T-helper 2 cell treated with Interferon-gamma antibody and Interleukin-4, amounts not matched to agents 5 μg/mL and 100 μg/mL, for 36 hours (primary cell): ENCODE measurements around the gene SLC35G1.

Source experiments
- DNase-seq: peaks from one replicate; pipeline ENCODE4 v3.0.0; 2021; ENCODE audit warnings: low spot score
- H3K27ac Mint-ChIP-seq: one replicate; pipeline ENCODE4 v1.8.0; 2021; ENCODE audit warnings: mild to moderate bottlenecking, mixed read lengths
- H3K27me3 Mint-ChIP-seq: one replicate; pipeline ENCODE4 v1.8.0; 2021; ENCODE audit warnings: low read depth, mixed read lengths
- H3K36me3 Mint-ChIP-seq: one replicate; pipeline ENCODE4 v1.8.0; 2021; ENCODE audit warnings: low read depth, mixed read lengths
- H3K4me1 Mint-ChIP-seq: one replicate; pipeline ENCODE4 v1.8.0; 2021; ENCODE audit warnings: low read depth, mixed read lengths
- H3K4me3 Mint-ChIP-seq: one replicate; pipeline ENCODE4 v1.8.0; 2022; ENCODE audit warnings: mild to moderate bottlenecking, moderate library complexity, mixed read lengths
- H3K9me3 Mint-ChIP-seq: one replicate; pipeline ENCODE4 v1.8.0; 2021; ENCODE audit warnings: mixed read lengths

SLC35G1 gene

DNA sequence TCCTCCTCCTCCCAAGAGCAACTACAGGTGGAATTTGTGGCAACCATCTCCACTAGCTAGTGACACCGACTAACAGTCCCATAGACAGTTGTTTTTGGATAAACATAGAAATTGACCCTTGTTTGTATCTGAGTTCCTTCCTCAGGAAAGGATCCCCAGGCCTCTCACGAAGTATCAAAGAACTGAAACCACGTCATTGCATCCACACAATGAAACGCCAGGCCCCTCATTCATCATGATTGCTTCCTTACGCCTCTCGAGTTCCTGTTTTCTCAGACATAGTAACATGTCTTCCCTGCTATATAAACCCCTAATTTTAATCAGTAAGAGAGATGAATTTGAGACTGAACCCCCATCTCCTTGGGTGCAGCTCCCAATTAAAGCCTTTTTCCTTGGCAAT is 18.1 kb downstream of the SLC35G1 start:
- Mint-ChIP-seq H3K9me3 (no peaks in the 10 kb centered on the region), H3K27ac (no peak overlapping the region), H3K36me3 (peaks cover 11% of the 10 kb centered on the region), H3K4me1 (peaks cover 4% of the 10 kb centered on the region), H3K27me3 (no peaks in the 10 kb centered on the region), H3K4me3 (no peak overlapping the region)
- no peak for DNase-seq

DNA sequence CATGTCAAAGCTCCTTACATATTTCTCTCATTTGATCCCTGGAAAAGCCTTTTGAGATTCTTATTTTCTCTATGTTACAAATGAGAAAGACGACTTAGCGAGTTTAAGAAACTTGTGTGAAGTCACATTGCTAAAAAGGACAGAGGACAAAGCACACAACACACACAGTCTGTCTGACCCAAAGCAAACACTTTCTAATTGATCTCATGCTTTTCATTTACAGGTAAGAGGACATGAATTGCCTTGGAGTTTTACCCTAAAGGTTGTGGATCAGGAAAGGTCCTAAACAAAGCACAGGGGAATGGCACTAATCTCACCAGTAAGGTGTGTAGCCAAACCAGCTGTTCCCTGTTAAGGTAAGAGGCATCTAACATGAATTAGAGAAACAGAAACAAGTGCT is 18.7 kb downstream of the SLC35G1 start:
- Mint-ChIP-seq H3K9me3 (no peaks in the 10 kb centered on the region), H3K4me1 (no peaks in the 10 kb centered on the region), H3K36me3 (peaks cover 6% of the 10 kb centered on the region), H3K27ac (no peak overlapping the region), H3K27me3 (no peaks in the 10 kb centered on the region), H3K4me3 (no peak overlapping the region)
- no peak for DNase-seq

DNA sequence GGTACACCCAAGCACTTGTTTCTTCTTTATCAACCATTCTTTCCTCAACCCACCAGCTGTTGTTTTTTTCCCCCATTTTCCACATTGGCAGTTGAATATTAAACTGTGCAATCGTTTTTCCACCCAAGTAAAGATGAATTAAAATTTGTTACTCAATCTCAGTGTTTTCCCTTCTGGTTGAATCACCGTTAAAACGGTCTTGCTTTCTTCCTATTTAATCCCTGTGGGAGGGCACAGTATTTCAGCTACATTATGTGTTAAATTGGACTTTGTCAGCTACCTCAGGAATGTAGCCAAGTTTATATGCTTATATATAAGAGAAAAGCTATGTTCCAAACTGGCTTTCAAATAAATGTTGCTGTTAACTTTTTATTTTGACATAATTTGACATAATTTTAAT is 19.9 kb downstream of the SLC35G1 start:
- DNase-seq = no peak
- no peak overlapping the region for H3K4me3 Mint-ChIP-seq
- H3K27ac Mint-ChIP-seq = no peak overlapping the region
- no peaks in the 10 kb centered on the region for H3K9me3 Mint-ChIP-seq
- no peaks in the 10 kb centered on the region for H3K36me3 Mint-ChIP-seq
- H3K27me3 Mint-ChIP-seq = no peaks in the 10 kb centered on the region
- H3K4me1 Mint-ChIP-seq = no peaks in the 10 kb centered on the region

DNA sequence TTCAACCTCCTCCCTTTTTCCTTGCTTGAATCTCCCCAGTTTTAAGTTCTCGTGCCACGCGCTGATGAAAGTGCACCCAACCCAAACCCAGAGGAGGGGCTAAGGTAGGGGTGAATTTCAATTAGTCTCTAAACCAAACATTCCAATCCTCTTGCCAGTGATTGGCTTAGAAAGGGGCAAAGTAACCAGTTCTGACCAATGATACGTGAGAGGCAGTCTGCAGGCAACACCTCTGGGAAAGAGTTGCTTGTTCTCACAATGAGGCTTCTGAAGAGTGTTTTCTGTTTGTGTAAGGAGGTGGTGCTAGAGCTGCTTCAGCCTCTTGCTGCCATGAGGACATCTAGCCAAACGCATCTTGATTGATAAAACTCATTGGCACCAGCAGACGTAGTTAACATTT is 21.8 kb downstream of the SLC35G1 start:
- Mint-ChIP-seq H3K27me3 (no peaks in the 10 kb centered on the region), H3K27ac (no peak overlapping the region), H3K36me3 (no peaks in the 10 kb centered on the region), H3K9me3 (no peaks in the 10 kb centered on the region), H3K4me3 (no peak overlapping the region), H3K4me1 (no peaks in the 10 kb centered on the region)
- DNase-seq = no peak

DNA sequence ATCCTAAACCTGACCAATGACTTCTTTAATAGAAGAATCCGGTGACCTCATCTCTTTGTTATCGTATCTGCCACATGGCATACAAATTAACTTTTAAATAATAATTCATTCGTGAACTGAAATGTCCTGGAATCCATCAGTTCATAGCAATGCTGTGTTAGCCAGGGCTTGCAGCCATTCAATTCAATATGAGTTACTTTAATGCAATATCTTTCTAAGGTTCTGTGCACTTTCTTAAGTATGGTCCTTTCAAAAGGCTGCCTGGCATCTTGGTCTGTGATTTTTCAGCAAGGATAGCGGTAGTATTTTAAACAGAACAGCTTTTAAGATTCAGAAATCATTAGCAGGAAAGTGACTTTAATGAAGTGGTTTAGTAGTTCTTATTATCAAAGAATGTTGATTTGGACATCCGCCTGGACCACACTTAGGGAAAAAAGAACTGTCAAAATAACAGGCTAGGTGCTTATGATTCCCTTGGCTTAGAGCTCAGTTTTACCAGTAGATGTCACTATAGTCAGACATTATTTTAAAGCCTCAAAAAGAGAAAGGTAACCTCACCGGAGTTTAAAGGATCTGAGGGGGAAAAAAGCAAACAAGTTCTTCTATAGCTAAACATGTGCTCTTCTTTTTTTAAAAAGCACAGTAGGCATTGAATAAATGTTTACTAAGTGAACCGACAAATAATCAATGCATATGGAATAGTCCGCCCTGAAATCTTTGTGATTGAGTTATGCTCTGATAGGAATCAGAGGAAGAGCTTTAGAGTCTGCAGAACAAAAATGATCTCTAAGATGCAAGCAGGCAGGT is 22.7 kb downstream of the SLC35G1 start:
- Mint-ChIP-seq H3K4me3 (no peak overlapping the region), H3K36me3 (no peaks in the 10 kb centered on the region), H3K27me3 (no peaks in the 10 kb centered on the region), H3K27ac (no peak overlapping the region), H3K4me1 (no peaks in the 10 kb centered on the region), H3K9me3 (no peaks in the 10 kb centered on the region)
- no peak for DNase-seq

DNA sequence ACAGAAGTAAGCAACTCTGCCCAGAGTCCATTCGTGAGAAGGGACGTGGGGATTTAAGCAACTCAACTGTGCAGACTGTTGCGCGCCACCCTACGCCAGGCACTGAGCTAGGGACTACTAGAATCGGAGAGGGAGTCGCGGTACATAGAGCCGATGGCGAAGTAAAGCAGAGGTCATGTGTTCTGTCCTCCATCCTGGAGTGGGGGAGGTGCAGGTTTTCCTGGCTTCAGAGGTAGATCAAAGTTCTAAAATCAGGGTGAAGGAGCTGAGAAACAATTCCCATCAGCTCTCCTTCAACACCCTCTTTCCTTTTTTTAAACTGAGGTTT is 23.2 kb downstream of the SLC35G1 start:
- Mint-ChIP-seq H3K4me1 (no peaks in the 10 kb centered on the region), H3K4me3 (no peak overlapping the region), H3K27me3 (no peaks in the 10 kb centered on the region), H3K36me3 (no peaks in the 10 kb centered on the region), H3K9me3 (no peaks in the 10 kb centered on the region), H3K27ac (no peak overlapping the region)
- DNase-seq = no peak

DNA sequence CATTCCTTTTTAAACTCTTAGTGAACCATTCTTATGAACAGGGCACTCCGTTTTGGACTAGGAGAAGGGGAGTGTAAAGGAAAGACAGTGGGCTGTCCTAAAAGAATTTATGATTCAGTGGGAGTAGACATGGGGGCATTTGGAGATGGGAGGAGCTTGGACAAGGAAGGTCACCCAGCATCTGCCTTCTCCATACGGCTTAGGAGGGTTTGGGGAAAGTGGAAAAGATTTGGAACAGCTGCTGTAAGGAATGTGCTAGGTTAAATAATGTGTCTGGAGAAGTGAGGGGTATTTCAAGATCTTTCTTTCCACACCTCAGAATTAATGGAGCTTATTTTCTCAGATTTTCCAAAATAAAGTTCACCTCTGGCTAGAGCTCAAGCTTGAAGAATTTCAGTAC is 24.0 kb downstream of the SLC35G1 start:
- no peak overlapping the region for H3K4me3 Mint-ChIP-seq
- no peak overlapping the region for H3K27ac Mint-ChIP-seq
- H3K27me3 Mint-ChIP-seq = no peaks in the 10 kb centered on the region
- H3K4me1 Mint-ChIP-seq = no peaks in the 10 kb centered on the region
- no peak for DNase-seq
- no peaks in the 10 kb centered on the region for H3K9me3 Mint-ChIP-seq
- no peaks in the 10 kb centered on the region for H3K36me3 Mint-ChIP-seq

DNA sequence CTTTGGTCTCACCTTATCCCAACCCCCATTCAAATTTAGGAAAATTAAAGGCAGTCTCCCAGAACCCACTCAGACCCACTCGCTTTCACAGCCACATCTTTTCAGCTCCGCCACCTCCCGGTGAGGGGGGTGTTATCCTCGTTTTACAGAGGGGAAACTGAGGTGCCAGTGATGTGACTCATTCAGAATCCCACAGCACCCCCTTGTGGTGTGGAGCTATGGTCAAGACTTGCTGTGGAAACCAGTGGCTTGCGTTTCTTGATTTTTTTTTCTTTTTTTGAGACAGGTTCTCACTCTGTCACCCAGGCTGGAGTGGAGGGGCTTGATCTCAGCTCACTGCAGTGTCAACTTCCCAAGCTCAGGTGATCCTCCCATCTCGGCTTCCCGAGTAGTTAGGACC is 27.6 kb downstream of the SLC35G1 start:
- Mint-ChIP-seq H3K36me3 (no peaks in the 10 kb centered on the region), H3K4me1 (no peaks in the 10 kb centered on the region), H3K9me3 (no peaks in the 10 kb centered on the region), H3K27me3 (no peaks in the 10 kb centered on the region), H3K4me3 (no peak overlapping the region), H3K27ac (no peak overlapping the region)
- DNase-seq = no peak

DNA sequence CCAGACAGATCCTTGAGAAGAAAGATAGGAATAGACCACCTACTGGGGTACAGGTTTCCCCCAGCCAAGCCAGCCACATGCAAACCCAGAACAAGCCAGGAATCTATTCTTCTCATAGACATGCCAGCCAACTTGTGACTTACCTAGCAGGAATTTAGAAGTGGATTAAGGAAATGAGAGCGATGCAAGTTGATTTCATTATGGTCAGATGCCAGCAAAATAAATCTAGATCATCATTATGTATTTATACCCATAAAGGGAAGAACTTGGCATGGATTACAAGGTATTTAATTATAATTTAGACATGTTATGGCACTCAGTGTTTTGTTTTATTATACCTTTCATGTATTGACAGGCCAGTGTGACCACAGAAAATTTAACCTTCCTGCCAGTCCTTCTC is 32.8 kb downstream of the SLC35G1 start:
- Mint-ChIP-seq H3K27ac (no peak overlapping the region), H3K9me3 (peaks cover 5% of the 10 kb centered on the region), H3K4me1 (no peaks in the 10 kb centered on the region), H3K4me3 (no peak overlapping the region), H3K27me3 (no peaks in the 10 kb centered on the region), H3K36me3 (no peaks in the 10 kb centered on the region)
- DNase-seq = no peak

DNA sequence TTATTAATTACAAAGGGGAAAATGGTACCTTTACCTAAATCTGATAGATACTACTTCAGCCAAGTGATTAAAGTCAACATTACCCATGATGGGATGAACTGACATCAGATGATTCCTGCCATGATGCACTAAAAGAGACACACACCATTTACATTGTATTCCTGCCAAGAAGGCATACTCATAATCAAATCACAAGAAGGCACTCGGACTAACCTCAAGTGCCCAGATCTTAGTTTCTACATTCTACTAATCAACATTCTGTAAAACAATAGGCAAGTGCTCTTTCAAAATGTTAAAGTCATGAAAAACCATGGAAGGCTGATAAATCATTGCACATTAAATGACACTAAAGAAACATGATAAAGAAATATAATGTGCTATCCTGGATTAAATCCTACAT is 44.4 kb downstream of the SLC35G1 start:
- no peak for DNase-seq
- Mint-ChIP-seq H3K27ac (no peak overlapping the region), H3K4me3 (no peak overlapping the region), H3K36me3 (no peaks in the 10 kb centered on the region), H3K27me3 (no peaks in the 10 kb centered on the region), H3K9me3 (no peaks in the 10 kb centered on the region), H3K4me1 (no peaks in the 10 kb centered on the region)

DNA sequence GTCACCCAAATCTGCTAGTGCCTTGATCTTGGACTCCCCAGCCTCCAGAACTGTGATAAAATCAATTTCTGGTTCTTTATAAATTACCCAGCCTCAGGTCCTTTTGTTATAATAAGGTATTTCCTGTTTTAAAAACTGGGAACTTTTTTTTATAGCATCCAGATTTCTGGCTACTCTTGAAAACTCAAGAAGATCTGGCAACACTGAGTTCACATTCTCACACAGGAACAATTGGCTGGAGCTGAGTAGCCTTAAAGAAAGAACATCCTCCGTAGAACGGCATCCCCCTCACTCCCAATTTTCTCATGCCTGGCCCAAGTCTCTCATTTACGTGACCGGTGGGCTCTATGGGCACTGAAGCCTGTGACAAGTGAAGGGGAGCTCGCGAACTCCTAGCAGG is 47.1 kb downstream of the SLC35G1 start:
- no peaks in the 10 kb centered on the region for H3K9me3 Mint-ChIP-seq

DNA sequence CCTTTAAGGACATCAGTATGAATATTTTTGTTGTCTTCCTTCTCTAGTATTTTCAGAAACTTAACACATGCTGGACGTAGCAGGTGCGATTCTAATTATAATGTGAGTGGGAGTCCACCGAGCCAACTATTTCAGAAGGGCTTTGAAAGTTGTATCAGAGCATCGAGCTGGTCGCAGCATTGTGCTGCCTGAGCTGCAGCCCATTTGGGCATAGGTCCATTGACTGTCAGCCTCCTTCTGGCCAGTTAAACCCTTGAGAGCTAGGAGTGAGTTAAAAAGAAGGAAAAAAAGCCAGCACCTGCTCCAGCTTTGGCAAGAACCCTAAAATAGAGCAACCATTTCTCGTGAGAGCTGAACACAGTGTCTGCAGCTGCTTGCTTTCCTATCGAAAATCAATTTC is 47.8 kb downstream of the SLC35G1 start:
- Mint-ChIP-seq H3K27me3 (no peaks in the 10 kb centered on the region), H3K36me3 (no peaks in the 10 kb centered on the region), H3K4me3 (no peak overlapping the region), H3K9me3 (no peaks in the 10 kb centered on the region), H3K27ac (no peak overlapping the region), H3K4me1 (no peaks in the 10 kb centered on the region)
- DNase-seq = no peak

More for the DNA sequence above, 47.1 kb downstream of the SLC35G1 start:
- Mint-ChIP-seq H3K4me3 (no peak overlapping the region), H3K4me1 (no peaks in the 10 kb centered on the region), H3K27ac (no peak overlapping the region), H3K27me3 (no peaks in the 10 kb centered on the region), H3K36me3 (no peaks in the 10 kb centered on the region)
- no peak for DNase-seq

DNA sequence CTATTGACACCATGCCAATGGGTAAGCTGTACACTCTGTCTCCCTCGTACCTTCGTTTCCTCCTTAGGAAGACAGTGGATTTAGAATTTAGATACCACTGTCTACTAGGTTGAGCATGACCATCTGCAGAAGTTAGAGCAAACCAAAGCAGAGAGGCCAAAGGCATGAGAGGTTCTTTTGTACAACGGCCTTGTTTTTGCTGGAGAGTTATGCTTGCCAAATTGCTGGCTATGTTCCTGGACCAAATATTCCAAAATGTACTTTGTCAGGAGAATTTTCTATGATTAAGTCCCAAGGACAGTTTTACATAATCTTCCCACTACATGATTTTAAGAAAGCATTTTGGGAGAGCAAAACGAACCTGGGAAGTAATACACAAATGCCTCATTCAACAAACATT is 52.0 kb downstream of the SLC35G1 start:
- Mint-ChIP-seq H3K9me3 (no peaks in the 10 kb centered on the region), H3K4me1 (no peaks in the 10 kb centered on the region), H3K27me3 (no peaks in the 10 kb centered on the region), H3K4me3 (no peak overlapping the region), H3K36me3 (no peaks in the 10 kb centered on the region), H3K27ac (no peak overlapping the region)
- DNase-seq = no peak

DNA sequence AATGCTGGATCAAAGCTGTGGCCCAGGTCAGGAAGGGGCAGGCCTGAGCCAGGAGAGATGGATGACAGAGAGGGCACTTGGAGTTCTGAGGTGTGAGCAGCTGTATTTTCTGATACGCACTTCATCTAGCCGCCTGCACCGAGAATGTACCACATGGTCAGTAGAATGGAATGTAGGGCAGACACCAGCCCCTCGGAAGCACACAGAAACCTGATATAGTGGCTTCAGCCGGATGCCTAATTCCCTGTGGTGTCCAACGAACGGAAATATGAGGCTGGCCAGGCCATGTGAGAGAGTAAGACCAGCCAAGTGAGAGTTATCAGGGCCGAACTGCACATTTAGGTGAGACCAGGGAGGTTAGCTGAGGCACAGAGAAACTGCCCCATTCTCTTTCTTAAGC is 53.3 kb downstream of the SLC35G1 start:
- no peaks in the 10 kb centered on the region for H3K36me3 Mint-ChIP-seq
- no peak for DNase-seq
- H3K4me1 Mint-ChIP-seq = no peaks in the 10 kb centered on the region
- H3K27ac Mint-ChIP-seq = no peak overlapping the region
- H3K4me3 Mint-ChIP-seq = no peak overlapping the region
- H3K27me3 Mint-ChIP-seq = no peaks in the 10 kb centered on the region
- no peaks in the 10 kb centered on the region for H3K9me3 Mint-ChIP-seq

DNA sequence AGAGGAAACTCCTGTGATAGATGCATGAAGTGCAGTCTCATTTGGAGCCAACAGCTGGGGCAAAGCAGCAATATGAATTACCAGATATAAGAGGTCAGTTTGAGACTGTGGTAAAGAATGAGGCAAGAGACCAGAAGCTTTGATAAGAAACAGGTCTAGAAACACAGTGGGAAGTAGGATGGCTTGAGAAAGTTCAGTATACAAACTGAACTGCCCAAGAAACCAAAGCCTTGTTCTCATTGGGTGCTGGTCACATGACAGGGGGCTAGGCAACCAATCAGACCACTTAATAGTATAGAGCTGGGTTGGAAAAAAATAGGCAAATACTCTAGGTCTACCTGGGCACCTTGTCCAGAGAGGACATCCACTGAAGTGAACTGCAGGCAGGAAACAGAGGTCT is 53.7 kb downstream of the SLC35G1 start:
- H3K4me1 Mint-ChIP-seq = no peaks in the 10 kb centered on the region
- no peak overlapping the region for H3K27ac Mint-ChIP-seq
- no peaks in the 10 kb centered on the region for H3K27me3 Mint-ChIP-seq
- DNase-seq = no peak
- H3K4me3 Mint-ChIP-seq = no peak overlapping the region
- no peaks in the 10 kb centered on the region for H3K36me3 Mint-ChIP-seq
- no peaks in the 10 kb centered on the region for H3K9me3 Mint-ChIP-seq
